Measurements from ENCODE around the gene LMNA.
"Not testable (repeated sequence)": the region's sequence is repeated elsewhere in the genome, so short reads cannot be mapped to it uniquely, and the experiment has no call there.

The LMNA gene

GRCh38 chr1:156114101-156114918 is at the start of gene LMNA:
LMNA (plus strand) TSS chr1:156114711; CDS start chr1:156114919, 208 bp downstream.
- DNase-seq = peak; percentile 96

GRCh38 chr1:156065212-156065611 is 49.3 kb upstream of the LMNA start:
- DNase-seq = no peak

GRCh38 chr1:156065871-156066270 is 48.6 kb upstream of the LMNA start:
- DNase-seq = no peak

GRCh38 chr1:156067262-156067661 is 47.2 kb upstream of the LMNA start:
- no peak for DNase-seq

- DNase-seq = no peak
These were observed 44.7 kb upstream of the LMNA start for GRCh38 chr1:156069490-156070455.

- peak; percentile 73 for DNase-seq
These were observed 44.0 kb upstream of the LMNA start for GRCh38 chr1:156070548-156070947.

GRCh38 chr1:156071332-156071816 is 43.1 kb upstream of the LMNA start:
- not testable (repeated sequence) for DNase-seq

- no peak for DNase-seq
These were observed 42.3 kb upstream of the LMNA start for GRCh38 chr1:156072251-156072650.

GRCh38 chr1:156073110-156073687 is 41.3 kb upstream of the LMNA start:
- DNase-seq = no peak

- no peak for DNase-seq
These were observed 40.8 kb upstream of the LMNA start for GRCh38 chr1:156073740-156074139.

- DNase-seq = no peak
These were observed 39.9 kb upstream of the LMNA start for GRCh38 chr1:156074661-156075060.

GRCh38 chr1:156075162-156075561 is 39.3 kb upstream of the LMNA start:
- DNase-seq = no peak

GRCh38 chr1:156075775-156076204 is 38.7 kb upstream of the LMNA start:
- DNase-seq = no peak

- DNase-seq = no peak
These were observed 37.7 kb upstream of the LMNA start for GRCh38 chr1:156076609-156077429.

- DNase-seq = no peak
These were observed 37.1 kb upstream of the LMNA start for GRCh38 chr1:156077430-156077760.

- no peak for DNase-seq
These were observed 35.8 kb upstream of the LMNA start for GRCh38 chr1:156078728-156079127.

- DNase-seq = no peak
These were observed 34.7 kb upstream of the LMNA start for GRCh38 chr1:156079762-156080161.

GRCh38 chr1:156080241-156080862 is 34.2 kb upstream of the LMNA start:
- no peak for DNase-seq

- DNase-seq = no peak
These were observed 33.7 kb upstream of the LMNA start for GRCh38 chr1:156080863-156081179.

GRCh38 chr1:156081180-156081916 is 33.2 kb upstream of the LMNA start:
- DNase-seq = peak; percentile 77

- peak; percentile 77 for DNase-seq
These were observed 32.6 kb upstream of the LMNA start for GRCh38 chr1:156081917-156082308.

All from NCI-H345 (cell line).